HUDEP-2 (cell line): Measurements from ENCODE around the gene RRP9.
"Not testable (repeated sequence)": the region's sequence is repeated elsewhere in the genome, so short reads cannot be mapped to it uniquely, and the experiment has no call there.

Source experiments
- DNase-seq, 76 experiments: peaks; one replicate each; lab custom pipeline; 2025; ENCODE audit not compliant: unreplicated experiment in 76 of 76; lab: John Stamatoyannopoulos, UW

Gene RRP9, protein sequence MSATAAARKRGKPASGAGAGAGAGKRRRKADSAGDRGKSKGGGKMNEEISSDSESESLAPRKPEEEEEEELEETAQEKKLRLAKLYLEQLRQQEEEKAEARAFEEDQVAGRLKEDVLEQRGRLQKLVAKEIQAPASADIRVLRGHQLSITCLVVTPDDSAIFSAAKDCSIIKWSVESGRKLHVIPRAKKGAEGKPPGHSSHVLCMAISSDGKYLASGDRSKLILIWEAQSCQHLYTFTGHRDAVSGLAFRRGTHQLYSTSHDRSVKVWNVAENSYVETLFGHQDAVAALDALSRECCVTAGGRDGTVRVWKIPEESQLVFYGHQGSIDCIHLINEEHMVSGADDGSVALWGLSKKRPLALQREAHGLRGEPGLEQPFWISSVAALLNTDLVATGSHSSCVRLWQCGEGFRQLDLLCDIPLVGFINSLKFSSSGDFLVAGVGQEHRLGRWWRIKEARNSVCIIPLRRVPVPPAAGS

DNA sequence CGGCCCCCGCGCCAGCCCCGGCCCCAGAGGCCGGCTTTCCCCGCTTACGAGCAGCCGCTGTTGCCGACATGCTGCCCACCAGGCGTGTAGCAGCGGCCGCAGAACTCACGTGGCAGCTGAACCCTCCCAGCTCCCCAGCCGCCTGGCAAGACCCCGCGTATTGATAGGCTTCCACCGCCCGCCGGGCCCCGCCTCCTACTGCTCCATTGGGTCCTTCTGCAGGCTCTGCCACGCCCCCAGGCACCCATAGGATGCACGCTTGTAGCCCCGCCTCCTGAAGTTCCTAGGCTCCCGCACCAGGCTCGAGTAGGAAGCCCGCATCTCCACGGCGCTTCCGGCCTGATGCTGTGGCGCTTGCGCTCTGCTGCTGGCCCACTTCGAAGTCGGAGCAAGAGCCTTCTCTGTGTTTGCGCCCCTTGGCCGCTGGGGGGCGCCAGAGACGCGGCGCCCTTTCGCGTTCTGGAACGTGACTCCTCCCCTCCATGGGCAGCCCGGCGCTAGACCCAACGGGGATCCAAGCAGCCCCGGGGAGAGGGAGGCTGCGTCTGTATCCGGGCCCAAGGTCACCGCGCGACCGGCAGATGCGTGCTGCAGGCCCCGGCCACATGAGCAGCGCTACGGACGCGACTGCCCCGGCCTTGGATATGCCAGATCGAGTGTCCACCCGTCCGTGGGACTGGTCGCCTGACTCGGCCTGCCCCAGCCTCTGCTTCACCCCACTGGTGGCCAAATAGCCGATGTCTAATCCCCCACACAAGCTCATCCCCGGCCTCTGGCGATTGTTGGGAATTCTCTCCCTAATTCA, at the start of gene RRP9, which contains the start of gene PARP3:
Gene RRP9, minus strand, starts transcription at position 107 of the 805 bp plus-strand sequence. Its CDS starts 37 bp downstream, at position 70.
Gene PARP3, plus strand, starts transcription at position 566 of the 805 bp plus-strand sequence. CDS start 993 bp downstream, outside the sequence.
- DNase-seq, result peak in 75 of 76 experiments; percentile 96 to 100 (median 99)

DNA sequence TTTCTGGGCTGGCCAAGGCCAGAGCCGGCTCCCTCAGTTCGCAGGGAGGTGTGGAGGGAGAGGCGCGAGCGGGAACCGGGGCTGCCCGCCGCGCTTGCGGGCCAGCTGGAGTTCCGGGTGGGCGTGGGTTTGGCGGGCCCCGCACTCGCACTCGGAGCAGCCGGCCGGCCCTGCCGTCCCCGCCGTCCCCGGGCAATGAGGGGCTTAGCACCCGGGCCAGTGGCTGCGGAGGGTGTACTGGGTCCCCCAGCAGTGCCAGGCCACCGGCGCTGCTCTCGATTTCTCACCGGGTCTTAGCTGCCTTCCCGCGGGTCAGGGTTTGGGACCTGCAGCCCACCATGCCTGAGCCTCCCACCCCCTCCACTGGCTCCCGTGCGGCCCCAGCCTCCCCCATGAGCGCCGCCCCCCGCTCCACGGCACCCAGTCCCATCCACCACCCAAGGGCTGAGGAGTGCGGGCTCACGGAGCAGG, 48.8 kb upstream of the RRP9 start:
- DNase-seq, result not testable (repeated sequence)

DNA sequence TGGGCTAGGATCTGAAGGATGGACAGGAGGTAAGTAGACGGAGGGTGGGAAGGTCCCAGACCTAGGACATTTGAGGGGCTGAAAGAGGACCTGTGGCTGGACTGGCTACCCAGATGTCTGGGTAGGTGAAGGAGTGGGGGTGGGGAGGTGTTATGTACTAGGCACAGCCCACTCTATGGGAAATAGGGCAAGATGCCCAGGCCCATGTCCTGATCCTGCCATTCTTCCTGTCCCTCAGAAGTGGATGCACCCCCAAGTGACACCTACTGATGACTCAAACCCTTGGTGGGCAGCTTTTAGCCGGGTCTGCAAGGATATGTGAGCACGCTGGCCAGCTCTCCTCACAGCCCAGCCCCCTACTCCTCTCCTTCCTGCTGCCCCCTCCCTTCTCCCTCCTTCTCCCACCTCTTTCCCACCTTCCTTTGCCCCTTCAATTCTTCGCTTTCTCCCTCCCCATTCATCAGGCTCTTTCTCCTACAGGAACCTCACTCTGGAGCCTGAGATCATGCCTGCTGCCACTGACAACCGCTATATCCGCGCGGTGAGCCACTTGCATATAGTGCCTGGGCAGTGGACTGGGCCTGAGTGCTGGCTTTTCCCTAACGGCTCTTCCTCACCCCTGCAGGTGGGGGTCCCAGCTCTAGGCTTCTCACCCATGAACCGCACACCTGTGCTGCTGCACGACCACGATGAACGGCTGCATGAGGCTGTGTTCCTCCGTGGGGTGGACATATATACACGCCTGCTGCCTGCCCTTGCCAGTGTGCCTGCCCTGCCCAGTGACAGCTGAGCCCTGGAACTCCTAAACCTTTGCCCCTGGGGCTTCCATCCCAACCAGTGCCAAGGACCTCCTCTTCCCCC, 46.8 kb upstream of the RRP9 start:
- no peak for DNase-seq

DNA sequence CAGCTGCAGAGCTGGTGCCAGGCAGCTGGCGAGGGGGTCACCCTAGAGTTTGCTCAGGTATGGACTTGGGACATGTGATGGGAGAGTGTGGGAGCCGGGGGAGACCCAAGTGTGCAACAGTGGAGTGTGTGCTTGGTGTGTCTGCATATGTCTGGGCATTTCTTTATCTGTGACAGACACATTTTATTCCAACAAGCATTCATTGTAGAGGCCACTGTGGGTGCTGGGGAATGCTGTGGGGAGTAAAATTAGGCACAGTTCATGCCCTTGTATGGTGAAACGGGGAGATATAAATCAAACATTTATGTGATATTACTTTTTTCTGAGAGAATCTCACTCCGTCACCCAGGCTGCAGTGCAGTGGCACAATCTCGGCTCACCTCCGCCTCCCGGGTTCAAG, 45.9 kb upstream of the RRP9 start:
- DNase-seq, result peak in 3 of 76 experiments; percentile 8 to 36 (median 25)

DNA sequence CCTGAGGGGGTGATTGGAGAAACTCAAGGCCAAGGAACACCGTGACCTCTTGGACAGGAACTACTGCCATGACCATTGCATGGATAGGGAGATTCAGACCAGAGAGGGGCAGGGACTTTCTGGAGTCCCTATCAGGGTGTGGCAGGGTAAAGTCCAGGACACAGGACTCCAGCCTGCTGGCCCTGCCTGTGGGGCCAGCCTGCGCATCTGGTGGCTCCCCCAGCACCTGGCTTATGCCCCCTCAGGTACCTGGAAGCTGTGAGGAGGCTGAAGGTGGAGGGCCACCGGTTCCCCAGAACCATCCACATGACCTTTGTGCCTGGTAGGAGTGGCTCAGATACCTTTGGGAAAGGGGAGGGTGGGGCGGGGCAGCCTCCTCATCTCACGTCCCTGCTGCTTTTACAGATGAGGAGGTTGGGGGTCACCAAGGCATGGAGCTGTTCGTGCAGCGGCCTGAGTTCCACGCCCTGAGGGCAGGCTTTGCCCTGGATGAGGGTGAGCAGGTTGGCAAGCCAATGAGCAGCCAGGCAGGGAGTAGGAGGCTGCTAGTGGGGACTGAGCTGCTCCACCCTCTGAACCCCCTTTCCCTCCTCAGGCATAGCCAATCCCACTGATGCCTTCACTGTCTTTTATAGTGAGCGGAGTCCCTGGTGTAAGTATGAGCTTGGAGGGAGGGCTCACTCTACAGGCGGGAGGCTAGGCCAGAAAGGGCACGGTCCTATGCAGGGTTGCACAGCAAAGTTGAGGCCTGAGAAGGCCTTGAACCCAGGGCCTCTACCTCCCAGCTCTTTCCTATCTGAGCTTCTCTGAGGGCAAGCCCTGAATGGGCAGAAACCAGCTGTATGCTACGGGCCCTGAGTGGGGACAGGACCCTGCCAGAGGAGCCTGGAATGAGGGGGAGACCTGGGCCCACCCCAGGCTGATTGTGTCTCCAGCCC, 44.6 kb upstream of the RRP9 start:
- no peak for DNase-seq

DNA sequence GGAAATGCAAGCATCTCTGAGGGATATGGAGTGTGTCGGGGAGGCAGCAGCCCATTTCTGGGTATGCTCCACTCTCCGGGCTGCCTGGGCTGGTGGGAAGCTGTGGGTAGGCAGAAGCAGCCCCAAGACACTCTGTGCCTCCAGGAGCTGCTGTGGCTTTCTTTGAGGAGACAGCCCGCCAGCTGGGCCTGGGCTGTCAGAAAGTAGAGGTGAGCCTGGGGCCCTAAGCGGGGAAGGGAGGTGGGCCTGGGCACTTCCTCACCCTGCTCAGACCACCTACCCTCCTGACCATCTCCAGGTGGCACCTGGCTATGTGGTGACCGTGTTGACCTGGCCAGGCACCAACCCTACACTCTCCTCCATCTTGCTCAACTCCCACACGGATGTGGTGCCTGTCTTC, 43.4 kb upstream of the RRP9 start:
- DNase-seq, result no peak

DNA sequence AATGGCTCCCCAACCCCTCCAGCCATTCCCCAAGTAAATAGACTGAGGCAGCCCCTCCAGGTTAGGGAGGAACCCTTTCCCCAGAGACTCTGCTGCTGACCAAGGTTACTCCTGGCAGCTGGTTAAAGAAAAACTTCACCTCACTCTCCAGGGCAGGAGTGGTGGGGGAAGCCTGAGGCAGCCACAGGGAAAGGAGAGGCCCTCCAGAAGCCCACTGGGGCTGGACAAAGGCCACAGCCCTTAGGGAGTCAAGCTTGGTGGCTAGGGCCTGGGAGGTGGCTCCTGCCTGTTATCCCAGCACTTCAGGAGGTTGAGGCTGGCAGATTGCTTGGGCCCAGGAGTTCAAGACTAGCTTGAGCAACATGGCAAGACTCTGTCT, 42.6 kb upstream of the RRP9 start:
- DNase-seq, result no peak

DNA sequence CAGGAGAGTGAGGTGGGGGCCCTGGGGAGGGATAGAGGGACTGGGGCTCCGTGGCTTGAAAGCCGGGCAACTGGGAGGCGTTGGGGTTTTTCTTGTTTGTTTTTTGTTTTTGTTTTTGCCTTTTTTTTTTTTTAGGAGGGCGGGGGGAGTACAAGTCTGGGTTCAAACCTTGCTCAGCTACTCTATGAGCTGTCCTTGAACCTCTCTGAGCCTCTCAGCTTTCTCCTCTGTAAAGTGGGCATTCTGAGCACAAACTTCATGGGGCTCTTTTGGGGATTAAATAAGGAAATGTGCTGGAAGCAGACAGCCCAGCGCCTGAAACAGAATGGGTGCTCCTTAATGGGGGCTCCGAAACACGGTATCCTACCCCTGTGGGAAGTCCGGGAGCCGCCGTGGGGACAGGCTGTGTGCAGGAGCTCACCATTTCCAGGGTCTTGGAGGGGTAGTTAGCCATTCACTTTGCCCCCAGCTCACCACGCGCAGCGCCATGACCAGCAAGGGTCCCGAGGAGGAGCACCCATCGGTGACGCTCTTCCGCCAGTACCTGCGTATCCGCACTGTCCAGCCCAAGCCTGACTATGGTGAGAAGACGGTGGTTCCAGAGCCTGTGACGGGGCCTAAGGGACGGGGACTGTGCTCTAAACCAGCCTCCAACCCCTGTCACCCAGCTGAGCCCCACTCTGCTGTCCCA, 42.0 kb upstream of the RRP9 start:
- DNase-seq, result no peak

DNA sequence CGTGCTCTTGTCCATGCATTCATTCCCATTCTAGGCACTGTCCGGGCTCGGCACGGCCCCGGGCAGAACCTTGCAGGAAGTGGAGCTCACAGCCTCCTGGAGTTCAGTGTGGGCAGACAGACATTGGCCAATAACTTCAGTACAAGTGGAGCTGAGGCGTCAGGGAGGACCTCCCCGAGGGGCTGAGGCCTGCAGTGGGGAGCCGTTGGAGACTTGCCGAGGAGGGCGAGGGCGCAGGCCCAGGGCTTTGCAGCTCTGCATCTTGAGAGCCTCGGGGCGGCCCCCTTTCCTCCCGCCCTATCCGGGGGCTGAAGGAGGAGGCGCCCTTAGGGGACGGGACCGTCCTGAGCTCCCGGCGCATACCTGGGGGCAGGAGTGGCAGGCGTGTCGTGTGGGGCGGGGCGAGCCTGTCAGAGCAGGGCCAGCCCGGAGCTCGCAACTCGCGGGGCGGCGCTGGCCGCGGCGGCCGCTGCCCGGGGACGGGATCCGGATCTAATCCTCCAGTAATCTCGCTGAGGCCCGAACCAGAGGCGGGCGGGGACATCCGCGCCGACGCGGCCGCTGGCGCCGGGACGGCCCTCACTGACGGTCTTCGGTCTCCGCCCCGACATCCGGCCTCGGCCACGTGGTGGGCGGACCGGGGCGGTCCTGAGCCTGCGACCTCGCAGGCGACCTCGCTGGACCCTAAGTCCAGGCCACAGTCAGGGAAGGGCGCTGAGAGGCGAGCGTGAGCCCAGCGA, 41.3 kb upstream of the RRP9 start, which contains the start of gene ACY1:
Gene ACY1, plus strand, starts transcription at position 698 of the 740 bp plus-strand sequence. CDS start 530 bp downstream, outside the sequence.
- peak in 72 of 76 experiments; percentile 56 to 92 (median 78) for DNase-seq

DNA sequence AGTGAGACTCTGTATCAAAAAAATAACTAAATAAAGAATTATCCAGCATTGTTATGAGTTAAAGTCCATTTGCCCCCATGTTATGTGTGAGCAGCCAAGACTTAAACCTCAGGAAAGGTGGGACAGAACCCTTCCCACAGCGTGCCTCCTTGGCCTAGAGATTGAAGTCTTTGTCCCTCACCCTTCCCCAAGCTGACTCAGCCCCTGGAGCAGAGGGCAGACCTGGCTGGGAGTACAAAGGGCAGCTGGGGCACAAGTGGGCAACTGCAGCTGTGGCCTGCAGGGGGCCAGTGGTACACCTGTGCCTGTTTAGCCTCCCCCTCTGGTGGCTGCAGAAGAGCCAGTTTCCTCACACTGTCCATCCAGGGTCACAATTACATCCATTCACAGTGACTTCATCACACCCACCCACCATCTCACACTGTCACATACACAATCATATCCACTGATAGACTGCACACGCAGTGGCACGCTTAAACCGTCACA, 40.7 kb upstream of the RRP9 start:
- DNase-seq, result peak in 58 of 76 experiments; percentile 13 to 71 (median 50)

DNA sequence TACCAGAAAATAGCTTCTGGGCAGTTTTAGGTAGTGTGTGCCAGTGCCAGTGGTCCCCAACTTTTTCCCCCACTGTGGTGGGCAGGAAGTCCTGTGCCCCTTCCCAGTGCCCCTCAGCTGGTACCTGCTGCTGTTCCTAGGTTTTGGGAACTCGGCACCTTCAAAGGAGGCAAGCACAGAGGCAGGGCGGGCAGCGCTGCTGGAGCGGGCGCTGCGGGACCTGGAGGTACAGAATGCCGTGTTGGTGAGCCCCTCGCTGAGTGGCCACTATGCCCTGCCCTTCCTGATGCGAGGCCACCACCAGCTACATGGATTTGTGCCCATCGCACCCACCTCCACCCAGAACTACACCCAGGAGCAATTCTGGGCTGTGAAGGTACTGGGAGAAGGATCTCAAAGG, 38.5 kb upstream of the RRP9 start:
- DNase-seq, result no peak

DNA sequence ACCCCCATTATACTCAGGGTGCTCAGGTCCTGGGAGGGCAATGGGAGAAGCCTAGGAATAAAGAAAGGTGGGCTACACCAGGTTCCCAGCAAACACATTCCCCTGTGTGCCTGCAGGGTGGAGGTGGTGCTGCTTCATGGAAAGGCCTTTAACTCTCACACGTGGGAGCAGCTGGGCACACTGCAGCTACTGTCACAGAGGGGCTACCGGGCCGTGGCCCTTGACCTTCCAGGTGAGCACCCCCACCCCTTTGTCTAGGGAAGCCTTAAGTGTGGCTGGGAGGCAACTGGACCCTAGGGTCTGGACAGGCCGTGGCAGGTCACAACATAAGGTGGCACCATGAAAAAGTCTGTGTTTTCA, 36.4 kb upstream of the RRP9 start:
- no peak for DNase-seq

DNA sequence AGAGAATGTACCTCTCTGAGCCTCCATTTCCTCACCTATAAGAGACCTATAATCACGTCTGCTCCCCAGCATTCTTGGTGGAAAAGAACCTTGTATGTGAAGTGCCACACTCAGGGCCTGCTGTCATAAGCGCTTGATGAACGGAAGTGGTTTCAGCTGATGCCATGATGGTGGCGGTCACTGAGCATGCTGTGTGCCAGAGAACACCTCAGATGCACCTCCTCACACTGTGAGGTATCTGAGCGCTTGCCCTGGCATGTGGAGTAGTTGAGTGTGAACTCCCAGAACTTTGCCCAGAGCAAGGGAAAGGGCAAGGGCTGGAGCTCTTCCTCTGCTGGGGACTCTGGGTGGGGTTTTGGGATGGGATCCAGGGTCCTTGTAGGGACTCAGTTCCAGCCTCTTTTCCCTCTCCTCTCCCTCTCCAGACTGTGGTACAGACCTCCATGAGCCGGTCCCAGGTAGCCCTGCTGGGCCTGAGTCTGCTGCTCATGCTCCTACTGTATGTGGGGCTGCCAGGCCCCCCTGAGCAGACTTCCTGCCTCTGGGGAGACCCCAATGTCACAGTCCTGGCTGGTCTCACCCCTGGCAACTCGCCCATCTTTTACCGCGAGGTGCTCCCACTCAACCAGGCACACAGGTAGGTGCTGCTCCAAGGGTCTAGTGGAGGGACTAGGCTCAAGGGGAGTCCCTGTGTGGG, 35.9 kb upstream of the RRP9 start:
- no peak for DNase-seq

DNA sequence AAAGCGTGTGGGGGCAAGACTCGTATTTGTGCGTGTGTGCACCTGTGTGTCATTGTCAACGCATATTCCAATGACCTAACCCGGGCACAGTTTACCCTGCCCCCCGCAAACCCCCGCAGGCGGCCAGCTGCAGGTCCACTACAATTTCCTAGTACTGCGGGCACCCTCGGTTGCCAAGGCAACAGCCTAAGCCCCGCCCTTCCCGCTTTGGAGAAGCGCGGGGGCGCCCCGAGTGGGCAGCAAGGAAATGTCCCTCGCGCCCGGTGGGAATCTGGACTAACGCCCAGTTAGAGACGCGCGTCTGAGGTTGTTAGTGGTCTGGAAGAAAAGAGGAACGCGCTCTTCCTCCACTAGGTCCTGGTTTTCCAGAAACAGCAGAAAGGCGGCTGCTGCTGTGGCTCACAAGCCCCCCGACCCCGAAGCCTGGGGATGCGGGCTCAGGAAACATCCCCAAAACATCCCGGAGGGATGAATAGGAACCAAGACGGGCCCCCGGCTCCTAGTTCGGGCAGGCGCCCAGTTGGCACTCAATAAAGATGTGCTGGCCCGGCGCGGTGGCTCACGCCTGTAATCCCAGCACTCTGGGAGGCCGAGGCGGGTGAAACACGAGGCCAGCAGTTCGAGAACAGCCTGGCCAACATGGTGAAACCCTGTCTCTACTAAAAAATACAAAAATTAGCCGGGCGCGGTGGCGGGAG, 34.3 kb upstream of the RRP9 start:
- DNase-seq, result peak in 32 of 76 experiments; percentile 14 to 58 (median 27)

DNA sequence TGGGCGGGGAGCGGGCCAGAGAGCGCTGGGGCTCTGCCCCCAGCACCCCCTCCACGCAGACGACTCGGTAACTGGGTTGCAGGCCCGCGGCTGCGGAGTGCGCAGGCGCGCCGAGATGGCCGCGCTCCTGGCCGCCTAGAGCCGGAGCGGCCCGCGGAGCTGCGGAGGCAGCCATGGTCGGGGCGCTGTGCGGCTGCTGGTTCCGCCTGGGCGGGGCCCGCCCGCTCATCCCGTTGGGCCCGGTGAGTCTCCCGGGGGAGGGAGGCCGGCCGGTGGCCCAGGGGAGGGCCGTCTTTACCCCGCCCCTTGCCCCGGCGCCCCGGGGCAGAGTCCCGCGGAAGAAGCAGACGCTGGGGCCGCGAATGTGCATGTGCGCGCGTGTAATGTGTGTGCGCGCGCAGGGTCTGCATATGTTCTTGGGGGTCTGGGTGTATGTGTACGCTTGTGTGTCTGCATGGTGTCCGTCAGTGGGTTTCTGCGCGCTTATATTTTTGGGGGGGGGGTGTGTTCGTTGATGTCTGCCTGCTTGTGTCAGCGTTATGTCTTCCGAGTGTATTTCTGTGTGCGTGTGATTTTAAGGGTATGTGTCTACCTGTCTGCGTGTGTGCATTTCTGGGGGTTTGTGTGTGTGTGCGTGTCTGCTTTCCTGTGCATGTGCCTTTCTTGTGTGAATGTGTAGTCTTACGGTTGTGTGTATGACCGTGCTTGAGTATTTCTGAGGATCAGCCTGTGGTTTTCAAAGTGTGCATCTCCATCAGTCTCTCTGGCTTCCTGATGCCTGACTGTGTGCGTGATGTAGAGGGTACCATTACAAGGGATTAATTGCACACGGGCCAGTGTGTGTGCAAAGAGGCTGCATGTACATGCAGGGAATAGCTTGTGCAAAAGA, 33.5 kb upstream of the RRP9 start, which contains the start of gene ABHD14A:
Gene ABHD14A, plus strand, starts transcription at position 102 of the 889 bp plus-strand sequence. Its CDS starts 72 bp downstream, at position 174.
- peak in 58 of 76 experiments; percentile 10 to 77 (median 46) for DNase-seq
